Mucosa of gallbladder (tissue), 1 donor: ENCODE data around the gene NBAS. TPM values are rescaled to one million over a fixed set of nuclear protein-coding genes. Genes with fewer than 3 reads are reported as not detected.
"Not testable (repeated sequence)": the region's sequence is repeated elsewhere in the genome, so short reads cannot be mapped to it uniquely, and the experiment has no call there.

Experiments used
- DNase-seq: peaks from one replicate; pipeline ENCODE4 v3.0.0-alpha.2; 2020; ENCODE audit warnings: low spot score
- total RNA-seq: library from RNA; stranded (reverse); gene quantifications from one replicate; pipeline ENCODE4 v1.2.1, GENCODE V29; 2021
- donor health status: DM: no; HTN: no; CAD: no.

NBAS gene
- total RNA-seq, 1 donor from 2014 or later: 52.7 TPM

- DNase-seq: no peak
Measured at GRCh38 chr2:15263976-15264685, 297.0 kb downstream of the NBAS start.

GRCh38 chr2:15262792-15263191, 298.3 kb downstream of the NBAS start:
- no peak for DNase-seq

DNA sequence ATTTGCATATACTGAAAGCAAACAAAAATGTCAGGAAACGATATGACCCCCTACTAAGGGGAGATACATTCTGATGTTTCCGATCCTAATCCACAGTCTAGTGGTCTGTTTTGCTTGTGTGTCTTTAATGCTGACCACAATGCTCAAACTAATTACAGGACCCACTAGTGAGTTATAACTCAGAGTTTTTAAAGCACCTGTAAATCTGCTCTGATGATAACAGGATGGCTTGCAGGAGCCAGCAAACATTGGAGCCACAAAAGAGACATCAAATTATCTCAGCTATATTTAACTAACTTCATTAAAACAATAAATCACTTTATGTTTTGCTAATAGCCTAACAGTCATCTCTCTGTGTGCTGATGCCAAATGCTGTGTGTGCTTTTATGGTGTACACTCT, 300.3 kb downstream of the NBAS start:
- no peak for DNase-seq

DNA sequence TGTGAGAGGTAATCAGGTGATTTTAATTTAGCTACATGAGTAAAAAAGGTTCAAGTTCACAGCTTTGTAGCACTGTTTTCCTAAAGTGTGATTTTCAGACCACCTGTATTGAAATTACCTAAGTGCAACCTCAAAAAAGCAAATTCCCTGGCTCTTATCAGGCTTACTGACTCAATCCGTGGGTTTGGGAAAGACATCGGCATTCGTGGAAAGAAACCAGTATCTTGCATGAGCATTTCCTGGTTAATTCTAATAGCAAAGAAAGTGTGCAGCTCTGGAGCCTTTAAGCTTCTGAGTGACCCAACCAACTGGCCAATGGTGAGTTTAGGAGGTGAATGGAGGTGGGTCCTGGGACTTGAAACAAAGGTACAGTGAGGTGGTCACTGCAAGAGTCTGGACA, 300.9 kb downstream of the NBAS start:
- no peak for DNase-seq

DNA sequence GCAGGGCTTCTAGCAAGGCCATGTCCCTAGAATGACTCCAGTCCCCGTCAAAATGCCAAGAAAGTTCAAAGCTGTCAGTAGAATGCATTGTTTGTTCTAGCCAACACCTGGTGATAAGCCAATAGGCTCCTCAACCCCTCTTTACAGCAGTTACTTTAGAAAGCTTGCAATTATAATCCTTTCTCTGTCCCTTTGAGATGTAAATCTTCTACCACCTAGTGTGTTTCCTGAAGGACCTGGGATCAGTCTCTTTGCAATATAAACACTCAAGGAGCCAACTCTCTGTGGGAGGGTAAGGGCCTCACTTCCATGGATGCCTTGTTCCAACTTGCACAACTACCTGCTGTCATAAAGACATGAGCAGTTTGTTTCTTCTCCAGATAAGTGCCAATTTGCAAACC, 301.8 kb downstream of the NBAS start:
- DNase-seq: no peak

- not testable (repeated sequence) for DNase-seq
Measured at GRCh38 chr2:15258385-15258784, 302.7 kb downstream of the NBAS start.

DNA sequence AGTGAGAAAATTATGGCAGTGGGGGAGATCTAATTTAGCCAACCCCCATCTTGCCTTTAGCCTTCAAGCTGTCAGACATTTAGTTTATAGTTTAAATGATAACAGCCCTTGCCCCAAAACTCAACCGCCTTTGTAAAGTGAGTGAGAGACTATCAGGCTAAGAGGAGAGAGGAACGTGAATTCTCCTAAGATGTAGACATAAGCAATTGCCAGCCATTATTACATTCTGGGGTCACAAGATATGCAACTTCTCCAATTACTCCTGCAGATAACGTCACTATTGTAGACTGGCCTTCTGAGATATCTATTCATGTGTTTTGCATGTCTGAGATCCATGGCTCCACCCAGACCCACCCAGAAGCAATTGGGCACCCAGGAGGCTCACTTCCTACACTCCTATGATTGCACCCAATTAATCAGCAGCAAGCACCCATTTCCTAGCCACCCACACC, 307.3 kb downstream of the NBAS start:
- no peak for DNase-seq

- DNase-seq: no peak
Measured at GRCh38 chr2:15253247-15253646, 307.9 kb downstream of the NBAS start.

DNA sequence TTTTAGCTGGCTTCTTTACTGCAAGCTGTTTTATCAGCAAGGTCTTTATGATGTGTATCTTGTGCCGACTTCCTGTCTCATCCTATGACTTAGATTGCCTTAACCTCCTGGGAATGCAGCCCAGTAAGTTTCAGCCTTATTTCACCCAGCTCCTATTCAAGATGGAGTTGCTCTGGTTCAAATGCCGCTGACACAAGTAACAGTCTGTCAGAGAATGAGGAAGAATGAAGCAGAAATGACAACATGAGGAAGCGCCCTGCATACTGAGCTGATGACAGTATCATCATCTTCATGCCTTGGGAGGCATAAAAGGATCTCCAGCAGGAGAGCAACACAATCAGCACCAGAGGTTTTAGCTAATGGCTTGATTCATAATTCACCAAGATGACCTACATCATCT, 309.4 kb downstream of the NBAS start:
- no peak for DNase-seq

GRCh38 chr2:15250946-15251345, 310.2 kb downstream of the NBAS start:
- not testable (repeated sequence) for DNase-seq

GRCh38 chr2:15246870-15247269, 314.3 kb downstream of the NBAS start:
- no peak for DNase-seq

DNA sequence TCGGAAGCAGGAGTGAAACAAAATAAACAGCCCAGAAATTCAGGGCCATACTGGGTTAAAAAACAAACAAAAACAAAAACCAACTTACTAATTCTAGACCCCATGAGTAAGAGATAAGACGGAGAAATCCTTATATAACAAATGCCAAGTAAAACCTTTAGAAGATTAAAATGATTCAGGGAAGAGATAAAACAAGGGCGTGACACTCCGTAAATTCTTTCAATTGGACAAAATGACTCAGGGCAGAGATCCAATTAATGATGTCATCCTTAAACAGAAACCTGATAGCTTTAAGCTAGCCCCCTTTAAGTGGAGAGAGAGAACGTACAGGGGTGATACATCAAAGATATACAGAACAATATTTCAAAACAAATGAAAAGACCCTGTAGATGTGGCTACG, 317.4 kb downstream of the NBAS start:
- DNase-seq: no peak

DNA sequence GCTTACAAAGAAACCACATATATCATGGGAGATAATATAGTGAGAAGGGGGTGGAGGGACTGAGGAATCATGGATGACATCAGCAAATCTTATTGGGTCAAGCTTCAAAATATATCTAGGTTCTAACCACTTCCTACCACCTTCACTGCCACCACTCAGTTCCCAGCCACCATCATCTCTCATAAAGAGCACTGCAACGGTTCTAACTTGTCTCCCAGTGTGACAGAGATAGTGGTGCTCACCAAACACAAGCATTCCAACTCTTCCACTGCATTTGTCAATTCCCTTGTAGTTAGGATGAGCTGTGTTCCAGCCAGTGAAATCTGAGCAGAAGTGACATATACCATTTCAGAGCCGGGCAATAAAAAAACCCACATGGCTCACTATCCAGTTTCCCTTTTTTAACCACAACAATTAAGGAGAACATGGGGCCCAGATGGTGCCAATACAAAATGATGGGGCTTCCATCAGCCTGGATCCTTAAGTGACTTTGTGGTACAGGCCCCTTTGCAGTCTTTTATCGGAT, 318.1 kb downstream of the NBAS start:
- DNase-seq: no peak

DNA sequence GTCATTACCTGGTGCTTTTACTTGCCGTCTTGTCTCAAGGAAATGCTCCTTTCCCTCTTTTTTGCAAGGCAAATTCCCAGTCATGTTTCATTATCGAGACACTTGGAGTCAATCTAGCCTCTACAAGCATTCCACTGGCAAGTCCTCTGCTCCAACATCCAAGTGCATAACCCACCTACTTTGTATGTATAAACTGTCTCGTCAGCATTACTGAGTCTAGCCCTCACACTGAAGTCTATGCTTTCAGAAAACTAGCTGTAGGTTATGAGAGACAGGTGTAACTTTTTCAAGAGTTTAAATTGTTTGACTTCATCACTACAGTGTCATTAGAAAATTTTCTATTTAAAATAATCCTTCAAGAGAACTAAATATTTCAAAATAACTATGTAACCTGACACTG, 319.2 kb downstream of the NBAS start:
- DNase-seq: no peak

- no peak for DNase-seq
Measured at GRCh38 chr2:15241201-15241600, 319.9 kb downstream of the NBAS start.

DNA sequence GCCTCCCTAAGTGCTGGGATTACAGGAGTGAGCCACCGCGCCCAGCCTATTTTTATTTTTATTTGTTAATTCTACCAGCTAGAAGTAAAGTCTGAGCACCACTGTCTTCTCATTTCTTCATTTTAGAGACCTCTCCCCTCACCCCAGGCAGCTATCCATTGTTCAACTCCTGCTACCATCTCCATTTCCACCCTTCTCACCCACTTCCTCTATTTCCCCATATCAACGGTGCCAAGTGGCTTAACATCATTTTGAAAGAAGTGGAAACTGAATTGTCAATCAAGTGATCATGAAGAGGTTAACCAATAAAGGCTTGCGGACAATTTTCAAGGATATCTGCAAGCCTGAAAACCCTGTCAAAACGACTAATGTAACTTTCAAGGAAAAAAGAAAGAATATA, 323.1 kb downstream of the NBAS start:
- DNase-seq: no peak

GRCh38 chr2:15230599-15231192, 330.4 kb downstream of the NBAS start:
- no peak for DNase-seq

GRCh38 chr2:15226661-15227060, 334.5 kb downstream of the NBAS start:
- no peak for DNase-seq

- no peak for DNase-seq
Measured at GRCh38 chr2:15225131-15225530, 336.0 kb downstream of the NBAS start.

GRCh38 chr2:15224641-15225040, 336.5 kb downstream of the NBAS start:
- DNase-seq: no peak

- DNase-seq: no peak
Measured at GRCh38 chr2:15223887-15224286, 337.2 kb downstream of the NBAS start.

DNA sequence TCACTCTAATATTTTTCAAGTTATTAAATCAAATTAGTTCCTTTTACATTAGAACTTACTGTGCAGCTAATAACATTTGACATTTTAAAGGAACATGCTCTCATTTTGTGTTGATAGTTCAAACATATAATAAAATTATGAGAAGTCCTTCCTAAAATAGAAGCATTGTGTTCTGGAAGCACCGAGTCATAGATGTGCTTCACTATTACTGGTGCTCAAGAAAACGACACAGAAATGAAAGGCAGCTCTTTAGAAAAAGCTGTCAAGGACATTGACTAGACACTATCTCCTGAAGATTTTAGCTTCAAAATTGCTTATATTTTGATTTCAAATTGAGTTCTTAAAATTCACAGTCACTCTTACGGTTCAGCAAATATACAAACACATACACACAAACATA, 338.3 kb downstream of the NBAS start:
- no peak for DNase-seq

GRCh38 chr2:15220603-15221002, 340.5 kb downstream of the NBAS start:
- DNase-seq: no peak
